Esophagus muscularis mucosa (tissue), 4 donors: ENCODE measurements around the gene SLC25A39. TPM values are rescaled to one million over a fixed set of nuclear protein-coding genes. Genes with fewer than 3 reads are reported as not detected.
A peak's percentile ranks its signal among the peaks of the same experiment; 100 is the strongest.

Experiments
- DNase-seq: peaks from one replicate; pipeline ENCODE4 v3.0.0-alpha.2; 2017; ENCODE audit errors: extremely low spot score
- H3K27ac ChIP-seq, 4 donors: fragments of 200-600 bp; sonication (generic); replicated peaks in 1 of 4; 1 replicate in 3 of 4; 2 replicates in 1 of 4; pipeline ENCODE4 v1.5.1; 2016 to 2019; ENCODE audit warnings: mild to moderate bottlenecking in 1 of 4
- H3K27me3 ChIP-seq, 4 donors: fragments of 200-600 bp; sonication (generic); one replicate each; pipeline versions ENCODE4 v1.5.1 to v1.6.0; 2016 to 2019
- H3K36me3 ChIP-seq, 4 donors: fragments of 200-600 bp; sonication (generic); one replicate each; pipeline ENCODE4 v1.5.1; 2016 to 2019
- H3K4me1 ChIP-seq, 4 donors: fragments of 200-600 bp; sonication (generic); one replicate each; pipeline ENCODE4 v1.5.1; 2016 to 2019
- H3K4me3 ChIP-seq, 4 donors: fragments of 200-600 bp; sonication (generic); 1 replicate in 2 of 4; 2 replicates in 2 of 4; pipeline ENCODE4 v1.5.1; 2016 to 2019; ENCODE audit warnings: mild to moderate bottlenecking in 4 of 4, moderate library complexity in 1 of 4
- H3K9me3 ChIP-seq, 4 donors: fragments of 200-600 bp; sonication (generic); 1 replicate in 3 of 4; 2 replicates in 1 of 4; pipeline ENCODE4 v1.5.1; 2016 to 2019
- CTCF ChIP-seq, 3 experiments: fragments of 200-600 bp in 2 of 3; fragments of 450-650 bp in 1 of 3; sonication (generic) in 2 of 3; IDR thresholded peaks; one replicate each; pipeline ENCODE4 v1.5.1; 2017 to 2019; ENCODE audit warnings: antibody characterized with exemption in 3 of 3, mild to moderate bottlenecking in 2 of 3, moderate library complexity in 1 of 3
- EP300 ChIP-seq: sonication (generic); formaldehyde crosslinking; IDR thresholded peaks from one replicate; pipeline ENCODE4 v1.6.1; 2017; ENCODE audit warnings: antibody characterized with exemption
- POLR2A ChIP-seq: fragments of 450-650 bp; IDR thresholded peaks from one replicate; pipeline ENCODE4 v1.6.1; 2017; ENCODE audit warnings: antibody characterized with exemption, moderate library complexity, mild to moderate bottlenecking, low read depth
- POLR2AphosphoS5 ChIP-seq, 2 donors: sonication (generic); formaldehyde crosslinking; IDR thresholded peaks; one replicate each; pipeline ENCODE4 v1.6.1; 2017; ENCODE audit warnings: antibody characterized with exemption in 2 of 2
- WGBS: methylation state at CpG from one replicate; pipeline ENCODE4 v1.1.5; 2018; 5-methylcytosine and 5-hydroxymethylcytosine counted together
- intact Hi-C: fragments of 100-400 bp; cut with DNase I; formaldehyde crosslinking; loops from one replicate; pipeline ENCODE4 v1.15.1; 2023
- total RNA-seq, 4 donors: library from RNA; depleted of rRNA; stranded (reverse); fragments of >200 nt; gene quantifications; one replicate each; pipeline versions ENCODE4 v1.1.0 to v1.2.1, GENCODE V29; 2016

The SLC25A39 gene
- total RNA-seq, 4 donors from 2014 or later = 41.1 to 69.0 (median 56.8) TPM

DNA sequence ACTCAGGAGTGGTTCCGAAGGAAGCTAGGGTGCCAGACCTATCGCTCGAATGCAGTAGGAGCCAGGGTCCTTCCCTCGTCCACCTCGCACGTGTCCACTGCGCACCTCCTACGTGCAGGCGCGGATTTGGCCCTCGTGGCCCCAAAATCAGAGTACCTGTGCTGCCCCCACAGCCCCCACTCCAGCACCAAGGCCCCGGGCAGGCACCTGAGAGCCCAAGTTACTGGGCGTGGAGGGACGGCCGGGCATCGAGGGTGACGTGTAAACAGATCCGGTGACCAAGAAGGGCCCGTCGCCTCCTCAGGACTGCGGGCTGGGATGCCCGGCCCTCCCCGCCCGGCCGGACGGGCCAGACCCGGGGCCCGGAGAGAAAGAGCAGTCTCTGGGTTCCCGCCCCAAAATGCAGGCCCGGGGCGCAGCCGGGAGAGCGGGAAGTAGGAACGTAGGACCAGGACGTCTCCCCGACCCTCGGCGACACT lies 492 bp downstream of the SLC25A39 start:
- Histone ChIP-seq H3K27me3 (no peaks in the 10 kb centered on the region), H3K4me1 (peaks cover 27 to 42% (median 41%) of the 10 kb centered on the region in 4 donors), H3K36me3 (peaks cover 24 to 39% (median 35%) of the 10 kb centered on the region in 4 donors), H3K4me3 (peak overlapping the region; percentile 80 to 100 (median 98)), H3K27ac (peak overlapping the region; percentile 90 to 96 (median 94)), H3K9me3 (no peaks in the 10 kb centered on the region)
- no peak for TF ChIP-seq POLR2A
- no peak for TF ChIP-seq EP300
- no peak for TF ChIP-seq POLR2AphosphoS5 (IDR thresholded peaks at IDR 0.05)
- TF ChIP-seq CTCF (IDR thresholded peaks at IDR 0.05) = no peak
- WGBS = no CpG with 5 or more reads among the region's 38 CpGs
- no peak for DNase-seq
- intact Hi-C loops = loop anchor here (2.0 kb wide), 1 partner anchor 105 kb away; the partner anchor contains the start of gene UBTF

DNA sequence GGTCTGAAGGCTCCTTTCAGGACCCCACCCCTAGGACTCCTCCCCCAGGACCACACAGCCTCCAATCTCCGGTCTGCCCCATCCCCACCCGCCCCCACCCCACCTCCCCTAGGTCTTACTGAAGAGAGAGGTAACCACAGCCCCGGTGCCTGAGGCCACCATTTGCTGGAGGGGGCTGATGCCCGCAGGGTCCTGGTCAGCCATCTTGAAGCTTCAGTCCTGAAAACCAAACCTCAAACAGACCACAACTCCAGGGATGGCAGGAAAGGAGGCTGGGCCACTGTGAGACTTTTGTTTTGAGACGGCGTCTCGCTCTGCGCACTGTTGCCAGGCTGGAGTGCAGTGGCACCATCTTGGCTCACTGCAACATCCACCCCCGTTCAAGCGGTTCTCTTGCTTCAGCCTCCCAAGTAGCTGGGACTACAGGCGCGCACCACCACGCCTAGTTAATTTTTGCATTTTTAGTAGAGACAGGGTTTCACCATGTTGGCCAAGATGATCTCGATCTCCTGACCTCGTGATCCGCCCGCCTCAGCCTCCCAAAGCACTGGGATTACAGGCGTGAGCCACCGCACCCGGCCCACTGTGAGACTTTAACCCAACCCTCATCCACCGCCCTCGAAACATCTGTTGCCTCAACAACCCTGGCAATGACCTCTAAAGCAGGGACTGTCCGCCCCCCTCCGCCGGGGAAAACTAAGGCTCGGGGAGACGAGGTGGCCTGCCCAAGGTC lies 1.1 kb downstream of the SLC25A39 start:
- WGBS = 64% methylated on average over 20 of the region's 27 CpGs

DNA sequence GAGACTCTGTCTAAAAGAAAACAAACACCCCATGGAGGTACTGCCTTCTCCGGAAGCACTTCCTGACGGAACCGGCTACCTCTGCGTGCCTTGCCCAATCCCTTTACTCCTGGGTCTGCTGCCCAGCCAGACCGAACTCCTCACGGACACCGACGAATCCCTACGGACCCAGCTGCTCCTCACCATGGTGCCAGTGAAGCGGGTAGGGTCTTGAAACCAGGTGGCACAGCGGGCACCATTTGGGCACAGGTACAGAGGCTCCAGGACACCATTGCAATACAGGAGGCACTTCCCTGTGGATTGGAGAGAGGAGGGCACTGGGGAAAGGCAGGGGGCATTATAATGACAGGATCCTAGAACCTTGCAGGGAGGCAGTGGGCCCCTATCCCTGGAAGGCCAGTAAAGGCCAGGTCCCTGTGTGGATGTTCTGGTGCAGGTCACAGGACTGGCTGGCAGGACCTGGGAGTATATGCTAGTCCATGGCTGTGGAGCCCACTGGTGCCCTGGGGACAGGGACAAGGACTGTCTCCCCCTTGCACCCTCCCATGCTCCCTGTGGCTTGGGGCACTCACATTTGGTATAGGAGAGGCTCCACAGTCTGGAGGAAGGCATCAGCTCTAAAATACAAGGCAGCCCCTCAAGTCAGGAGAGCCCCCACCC lies 2.3 kb downstream of the SLC25A39 start:
- H3K27me3 ChIP-seq = peaks cover 0 to 8% (median 3%) of the 10 kb centered on the region in 4 donors
- no peak for DNase-seq
- no peak overlapping the region for H3K27ac ChIP-seq
- no peaks in the 10 kb centered on the region for H3K9me3 ChIP-seq
- H3K4me3 ChIP-seq = no peak overlapping the region
- TF ChIP-seq POLR2A = no peak
- 91% methylated on average over 11 of the region's 11 CpGs for whole genome bisulfite sequencing
- H3K36me3 ChIP-seq = peaks cover 24 to 39% (median 37%) of the 10 kb centered on the region in 4 donors
- H3K4me1 ChIP-seq = peaks cover 26 to 42% (median 40%) of the 10 kb centered on the region in 4 donors
- intact Hi-C loops = no loop called here

More for the DNA sequence above, 1.1 kb downstream of the SLC25A39 start:
- intact Hi-C loops = loop anchor here (2.0 kb wide), 1 partner anchor 105 kb away; the partner anchor contains the start of gene UBTF
- Histone ChIP-seq H3K9me3 (no peaks in the 10 kb centered on the region), H3K4me1 (peaks cover 27 to 42% (median 41%) of the 10 kb centered on the region in 4 donors), H3K27me3 (no peaks in the 10 kb centered on the region), H3K36me3 (peaks cover 24 to 39% (median 37%) of the 10 kb centered on the region in 4 donors), H3K27ac (peak overlapping the region in 2 of 4 donors; percentile 93 to 96), H3K4me3 (peak overlapping the region; percentile 80 to 100 (median 98))
- TF ChIP-seq POLR2AphosphoS5 (IDR thresholded peaks at IDR 0.05) (no peak), EP300 (no peak), CTCF (IDR thresholded peaks at IDR 0.05) (no peak), POLR2A (no peak)
- DNase-seq = no peak

GRCh38 chr17:44321246-44322120 lies 3.1 kb downstream of the SLC25A39 start:
- 88% methylated on average over 12 of the region's 21 CpGs for WGBS
- Histone ChIP-seq H3K4me1 (peaks cover 21 to 38% (median 35%) of the 10 kb centered on the region in 4 donors), H3K36me3 (peaks cover 24 to 39% (median 37%) of the 10 kb centered on the region in 4 donors), H3K27ac (no peak overlapping the region), H3K4me3 (no peak overlapping the region), H3K27me3 (peaks cover 1 to 17% (median 12%) of the 10 kb centered on the region in 4 donors), H3K9me3 (no peaks in the 10 kb centered on the region)
- intact Hi-C loops = no loop called here
- TF ChIP-seq CTCF (IDR thresholded peaks at IDR 0.05) (no peak), POLR2A (no peak), EP300 (no peak), POLR2AphosphoS5 (IDR thresholded peaks at IDR 0.05) (no peak)
- no peak for DNase-seq
